ENCODE data around the gene INTS1. TPM values are rescaled to one million over a fixed set of nuclear protein-coding genes. Genes with fewer than 3 reads are reported as not detected.
"Not testable (repeated sequence)": the region's sequence is repeated elsewhere in the genome, so short reads cannot be mapped to it uniquely, and the experiment has no call there.

Gene INTS1
- polyA plus RNA-seq, 1 donor from 2014 or later = 21.1 TPM

DNA sequence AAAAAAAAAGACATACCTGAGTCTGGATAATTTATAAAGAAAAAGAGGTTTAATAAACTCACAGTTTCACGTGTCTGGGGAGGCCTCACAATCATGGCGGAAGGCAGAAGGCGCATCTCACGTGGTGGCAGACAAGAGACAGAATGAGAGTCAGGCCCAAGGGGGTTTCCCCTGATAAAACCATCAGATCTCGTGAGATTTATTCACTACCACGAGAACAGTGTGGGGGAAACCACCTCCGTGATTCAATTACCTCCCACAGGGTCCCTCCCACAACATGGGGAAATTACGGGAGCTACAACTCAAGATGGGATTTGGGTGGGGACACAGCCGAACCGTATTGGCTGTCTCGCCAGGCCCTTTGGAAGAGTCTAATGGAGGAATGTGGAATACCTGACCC is 17.3 kb upstream of the INTS1 start:
- Histone ChIP-seq H3F3A (ENCODE audit: insufficient read depth, low read length, poor library complexity, severe bottlenecking) (no peaks in the 10 kb centered on the region), H3K9me3 (ENCODE audit: low read length) (no peaks in the 10 kb centered on the region), H3K4me3 (ENCODE audit: low read length) (no peak overlapping the region), H3K9ac (ENCODE audit: low read length) (no peak overlapping the region), H3K36me3 (ENCODE audit: insufficient read depth, low read length) (no peaks in the 10 kb centered on the region), H3K27me3 (ENCODE audit: insufficient read depth, low read depth, low read length) (no peaks in the 10 kb centered on the region), H3K9me2 (ENCODE audit: insufficient read depth, low read length) (no peaks in the 10 kb centered on the region), H3K27ac (ENCODE audit: low read length) (no peak overlapping the region), H3K79me2 (replicated peaks; ENCODE audit: insufficient read depth, low read length) (no peaks in the 10 kb centered on the region), H4K20me1 (ENCODE audit: insufficient read depth) (no peaks in the 10 kb centered on the region), H2AFZ (ENCODE audit: low read depth, low read length) (no peak overlapping the region), H3K4me2 (ENCODE audit: low read length) (no peak overlapping the region)
- TF ChIP-seq, protein P1, sequence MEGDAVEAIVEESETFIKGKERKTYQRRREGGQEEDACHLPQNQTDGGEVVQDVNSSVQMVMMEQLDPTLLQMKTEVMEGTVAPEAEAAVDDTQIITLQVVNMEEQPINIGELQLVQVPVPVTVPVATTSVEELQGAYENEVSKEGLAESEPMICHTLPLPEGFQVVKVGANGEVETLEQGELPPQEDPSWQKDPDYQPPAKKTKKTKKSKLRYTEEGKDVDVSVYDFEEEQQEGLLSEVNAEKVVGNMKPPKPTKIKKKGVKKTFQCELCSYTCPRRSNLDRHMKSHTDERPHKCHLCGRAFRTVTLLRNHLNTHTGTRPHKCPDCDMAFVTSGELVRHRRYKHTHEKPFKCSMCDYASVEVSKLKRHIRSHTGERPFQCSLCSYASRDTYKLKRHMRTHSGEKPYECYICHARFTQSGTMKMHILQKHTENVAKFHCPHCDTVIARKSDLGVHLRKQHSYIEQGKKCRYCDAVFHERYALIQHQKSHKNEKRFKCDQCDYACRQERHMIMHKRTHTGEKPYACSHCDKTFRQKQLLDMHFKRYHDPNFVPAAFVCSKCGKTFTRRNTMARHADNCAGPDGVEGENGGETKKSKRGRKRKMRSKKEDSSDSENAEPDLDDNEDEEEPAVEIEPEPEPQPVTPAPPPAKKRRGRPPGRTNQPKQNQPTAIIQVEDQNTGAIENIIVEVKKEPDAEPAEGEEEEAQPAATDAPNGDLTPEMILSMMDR (IDR thresholded peaks at IDR 0.05; ENCODE audit: poor library complexity, severe bottlenecking) = no peak
- TF ChIP-seq EP300 (conservative IDR thresholded peaks at IDR 0.05; ENCODE audit: poor library complexity, severe bottlenecking) = no peak
- no peak for TF ChIP-seq RAD21 (conservative IDR thresholded peaks at IDR 0.05)
- no peak for TF ChIP-seq EZH2 (IDR thresholded peaks at IDR 0.05; ENCODE audit: borderline replicate concordance, insufficient read depth, low read length, poor library complexity, severe bottlenecking)
- TF ChIP-seq, protein P2, sequence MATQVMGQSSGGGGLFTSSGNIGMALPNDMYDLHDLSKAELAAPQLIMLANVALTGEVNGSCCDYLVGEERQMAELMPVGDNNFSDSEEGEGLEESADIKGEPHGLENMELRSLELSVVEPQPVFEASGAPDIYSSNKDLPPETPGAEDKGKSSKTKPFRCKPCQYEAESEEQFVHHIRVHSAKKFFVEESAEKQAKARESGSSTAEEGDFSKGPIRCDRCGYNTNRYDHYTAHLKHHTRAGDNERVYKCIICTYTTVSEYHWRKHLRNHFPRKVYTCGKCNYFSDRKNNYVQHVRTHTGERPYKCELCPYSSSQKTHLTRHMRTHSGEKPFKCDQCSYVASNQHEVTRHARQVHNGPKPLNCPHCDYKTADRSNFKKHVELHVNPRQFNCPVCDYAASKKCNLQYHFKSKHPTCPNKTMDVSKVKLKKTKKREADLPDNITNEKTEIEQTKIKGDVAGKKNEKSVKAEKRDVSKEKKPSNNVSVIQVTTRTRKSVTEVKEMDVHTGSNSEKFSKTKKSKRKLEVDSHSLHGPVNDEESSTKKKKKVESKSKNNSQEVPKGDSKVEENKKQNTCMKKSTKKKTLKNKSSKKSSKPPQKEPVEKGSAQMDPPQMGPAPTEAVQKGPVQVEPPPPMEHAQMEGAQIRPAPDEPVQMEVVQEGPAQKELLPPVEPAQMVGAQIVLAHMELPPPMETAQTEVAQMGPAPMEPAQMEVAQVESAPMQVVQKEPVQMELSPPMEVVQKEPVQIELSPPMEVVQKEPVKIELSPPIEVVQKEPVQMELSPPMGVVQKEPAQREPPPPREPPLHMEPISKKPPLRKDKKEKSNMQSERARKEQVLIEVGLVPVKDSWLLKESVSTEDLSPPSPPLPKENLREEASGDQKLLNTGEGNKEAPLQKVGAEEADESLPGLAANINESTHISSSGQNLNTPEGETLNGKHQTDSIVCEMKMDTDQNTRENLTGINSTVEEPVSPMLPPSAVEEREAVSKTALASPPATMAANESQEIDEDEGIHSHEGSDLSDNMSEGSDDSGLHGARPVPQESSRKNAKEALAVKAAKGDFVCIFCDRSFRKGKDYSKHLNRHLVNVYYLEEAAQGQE (IDR thresholded peaks at IDR 0.05; ENCODE audit: borderline replicate concordance) = no peak
- TF ChIP-seq POLR2AphosphoS5 (IDR thresholded peaks at IDR 0.05) = no peak
- no peak for TF ChIP-seq MXI1 (conservative IDR thresholded peaks at IDR 0.05; ENCODE audit: poor library complexity, severe bottlenecking)

DNA sequence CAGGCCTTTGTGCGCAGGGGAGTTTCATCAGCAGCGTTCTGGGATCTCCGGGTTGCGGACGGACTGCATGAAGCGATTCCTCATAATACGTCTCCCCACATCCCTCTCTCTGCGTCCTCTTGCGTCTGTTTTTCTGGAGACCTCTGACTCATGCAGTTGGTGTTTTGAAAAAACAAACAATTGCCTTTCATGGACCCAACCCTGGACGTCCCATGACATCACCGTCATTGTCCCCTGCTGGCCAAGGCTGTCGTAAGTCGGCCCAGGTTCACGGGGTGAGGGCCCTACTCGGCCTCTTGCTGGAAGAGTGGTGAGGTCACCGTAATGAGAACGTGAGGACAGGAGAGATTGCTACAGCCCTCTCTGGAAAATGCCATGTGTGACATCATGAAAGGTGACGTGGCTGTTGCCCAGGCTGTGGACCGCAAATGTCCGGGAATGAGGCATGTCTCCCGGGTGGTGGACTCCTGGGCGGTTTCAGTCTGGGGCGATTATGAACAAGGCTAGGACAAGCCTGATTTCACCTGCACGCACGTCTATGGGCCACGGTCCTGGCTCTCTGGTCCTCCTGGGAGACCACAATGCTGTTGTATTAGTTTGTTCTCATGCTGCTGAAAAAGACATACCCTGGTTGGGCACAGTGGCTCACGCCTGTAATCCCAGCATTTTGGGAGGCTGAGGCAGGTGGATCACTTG is 16.5 kb upstream of the INTS1 start:
- Histone ChIP-seq H3K27ac (ENCODE audit: low read length) (no peak overlapping the region), H4K20me1 (ENCODE audit: insufficient read depth) (no peaks in the 10 kb centered on the region), H3K9ac (ENCODE audit: low read length) (no peak overlapping the region), H3K4me2 (ENCODE audit: low read length) (no peak overlapping the region), H3K27me3 (ENCODE audit: insufficient read depth, low read depth, low read length) (no peaks in the 10 kb centered on the region), H2AFZ (ENCODE audit: low read depth, low read length) (no peak overlapping the region), H3K4me3 (ENCODE audit: low read length) (no peak overlapping the region), H3K9me3 (ENCODE audit: low read length) (no peaks in the 10 kb centered on the region), H3K9me2 (ENCODE audit: insufficient read depth, low read length) (no peaks in the 10 kb centered on the region), H3K36me3 (ENCODE audit: insufficient read depth, low read length) (no peaks in the 10 kb centered on the region), H3K79me2 (replicated peaks; ENCODE audit: insufficient read depth, low read length) (no peaks in the 10 kb centered on the region), H3F3A (ENCODE audit: insufficient read depth, low read length, poor library complexity, severe bottlenecking) (no peaks in the 10 kb centered on the region)
- TF ChIP-seq SMC3 (conservative IDR thresholded peaks at IDR 0.05; ENCODE audit: poor library complexity) (no peak), TAF1 (IDR thresholded peaks at IDR 0.05; ENCODE audit: low read depth) (no peak), POLR2AphosphoS5 (IDR thresholded peaks at IDR 0.05) (no peak), RAD21 (conservative IDR thresholded peaks at IDR 0.05) (no peak), EZH2 (IDR thresholded peaks at IDR 0.05; ENCODE audit: borderline replicate concordance, insufficient read depth, low read length, poor library complexity, severe bottlenecking) (no peak), MXI1 (conservative IDR thresholded peaks at IDR 0.05; ENCODE audit: poor library complexity, severe bottlenecking) (no peak)
- TF ChIP-seq, protein P2 (IDR thresholded peaks at IDR 0.05; ENCODE audit: borderline replicate concordance) = no peak

DNA sequence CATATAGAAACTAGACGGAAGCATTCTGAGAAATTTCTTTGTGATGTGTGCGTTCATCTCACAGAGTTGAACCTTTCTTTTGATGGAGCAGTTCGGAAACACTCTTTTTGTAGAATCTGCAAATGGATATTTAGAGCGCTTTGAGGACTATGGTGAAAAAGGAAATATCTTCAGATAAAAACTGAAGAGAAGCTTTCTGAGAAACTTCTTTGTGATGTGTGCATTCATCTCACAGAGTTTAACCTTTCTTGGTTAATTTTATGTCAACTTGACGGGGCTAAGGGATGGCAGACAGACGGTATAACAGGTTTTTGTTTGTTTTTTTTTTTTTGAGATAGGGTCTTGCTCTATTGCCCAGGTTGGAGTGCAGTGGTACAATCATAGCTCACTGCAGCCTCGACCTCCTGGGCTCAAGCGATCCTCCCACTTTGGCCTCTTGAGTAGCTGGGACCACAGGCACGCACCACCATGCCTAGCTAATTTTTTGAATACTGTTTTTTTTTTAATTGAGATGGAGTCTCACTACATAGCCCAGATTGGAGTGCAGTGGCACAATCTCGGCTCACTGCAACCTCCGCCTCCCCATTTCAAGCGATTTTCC is 15.2 kb upstream of the INTS1 start:
- not testable (repeated sequence) for H3K36me3 ChIP-seq (ENCODE audit: insufficient read depth, low read length); H3F3A ChIP-seq (ENCODE audit: insufficient read depth, low read length, poor library complexity, severe bottlenecking); H3K4me2 ChIP-seq (ENCODE audit: low read length); H4K20me1 ChIP-seq (ENCODE audit: insufficient read depth); H3K4me3 ChIP-seq (ENCODE audit: low read length); H3K9me3 ChIP-seq (ENCODE audit: low read length); H2AFZ ChIP-seq (ENCODE audit: low read depth, low read length); H3K27ac ChIP-seq (ENCODE audit: low read length); H3K27me3 ChIP-seq (ENCODE audit: insufficient read depth, low read depth, low read length); H3K79me2 ChIP-seq (replicated peaks; ENCODE audit: insufficient read depth, low read length); H3K9ac ChIP-seq (ENCODE audit: low read length); H3K9me2 ChIP-seq (ENCODE audit: insufficient read depth, low read length)
